Effector memory CD8-positive, alpha-beta T cell (primary cell): ENCODE data around the gene ITFG2.
A peak's percentile ranks its signal among the peaks of the same experiment; 100 is the strongest.

Source experiments
- ATAC-seq: fragments of 150-1000 bp; cut with Tn5 transposase; replicated peaks from 2 replicates; pipeline ENCODE4 v1.10.0; 2021; ENCODE audit warnings: mild to moderate bottlenecking, moderate library complexity
- DNase-seq, 3 experiments: peaks; one replicate each; pipeline ENCODE4 v3.0.0; 2021
- H3K27ac Mint-ChIP-seq, 2 donors: one replicate each; pipeline ENCODE4 v1.8.0; 2022; ENCODE audit warnings: mild to moderate bottlenecking in 2 of 2, mixed read lengths in 2 of 2, moderate library complexity in 2 of 2
- H3K27me3 Mint-ChIP-seq, 2 donors: one replicate each; pipeline ENCODE4 v1.8.0; 2022; ENCODE audit warnings: mixed read lengths in 2 of 2
- H3K36me3 Mint-ChIP-seq: one replicate; pipeline ENCODE4 v1.8.0; 2022; ENCODE audit warnings: mild to moderate bottlenecking, moderate library complexity, mixed read lengths; ENCODE audit not compliant: insufficient read depth
- H3K4me1 Mint-ChIP-seq, 2 donors: one replicate each; pipeline ENCODE4 v1.8.0; 2022; ENCODE audit warnings: low read depth in 2 of 2, mixed read lengths in 2 of 2
- H3K4me3 Mint-ChIP-seq, 2 donors: one replicate each; pipeline ENCODE4 v1.8.0; 2022; ENCODE audit warnings: mild to moderate bottlenecking in 2 of 2, mixed read lengths in 2 of 2, moderate library complexity in 2 of 2
- H3K9me3 Mint-ChIP-seq, 2 donors: one replicate each; pipeline ENCODE4 v1.8.0; 2022; ENCODE audit warnings: mixed read lengths in 2 of 2

ITFG2 gene

GRCh38 chr12:2826036-2826435 lies 13.6 kb downstream of the ITFG2 start:
- no peak for ATAC-seq
- Mint-ChIP-seq H3K9me3 (no peaks in the 10 kb centered on the region), H3K27me3 (no peaks in the 10 kb centered on the region), H3K4me1 (peaks cover 0 to 2% of the 10 kb centered on the region in 2 donors), H3K27ac (peak overlapping the region in 1 of 2 donors; percentile 8), H3K36me3 (peaks cover 59% of the 10 kb centered on the region), H3K4me3 (no peak overlapping the region)
- DNase-seq = no peak

GRCh38 chr12:2826721-2827515 lies 14.4 kb downstream of the ITFG2 start:
- Mint-ChIP-seq H3K36me3 (peaks cover 51% of the 10 kb centered on the region), H3K4me3 (no peak overlapping the region), H3K9me3 (no peaks in the 10 kb centered on the region), H3K27ac (peak overlapping the region; percentile 32 to 59), H3K27me3 (no peaks in the 10 kb centered on the region), H3K4me1 (peaks cover 0 to 2% of the 10 kb centered on the region in 2 donors)
- ATAC-seq (no peak), DNase-seq (no peak)

GRCh38 chr12:2829275-2829674 lies 16.8 kb downstream of the ITFG2 start:
- Mint-ChIP-seq H3K4me1 (peaks cover 3 to 5% of the 10 kb centered on the region in 2 donors), H3K9me3 (no peaks in the 10 kb centered on the region), H3K36me3 (peaks cover 29% of the 10 kb centered on the region), H3K4me3 (no peak overlapping the region), H3K27me3 (no peaks in the 10 kb centered on the region), H3K27ac (peak overlapping the region in 1 of 2 donors; percentile 69)
- DNase-seq (no peak), ATAC-seq (no peak)

GRCh38 chr12:2832550-2833127 lies 20.2 kb downstream of the ITFG2 start:
- Mint-ChIP-seq H3K9me3 (no peaks in the 10 kb centered on the region), H3K4me1 (peaks cover 5 to 11% of the 10 kb centered on the region in 2 donors), H3K4me3 (no peak overlapping the region), H3K27me3 (no peaks in the 10 kb centered on the region), H3K36me3 (peaks cover 12% of the 10 kb centered on the region), H3K27ac (peak overlapping the region in 1 of 2 donors; percentile 79)
- DNase-seq (no peak), ATAC-seq (no peak)

- Mint-ChIP-seq H3K4me1 (peaks cover 5 to 11% of the 10 kb centered on the region in 2 donors), H3K9me3 (no peaks in the 10 kb centered on the region), H3K36me3 (peaks cover 16% of the 10 kb centered on the region), H3K27me3 (no peaks in the 10 kb centered on the region), H3K27ac (no peak overlapping the region), H3K4me3 (no peak overlapping the region)
- ATAC-seq (no peak), DNase-seq (no peak)
These were observed 20.9 kb downstream of the ITFG2 start for GRCh38 chr12:2833327-2833726.

GRCh38 chr12:2833810-2834209 lies 21.3 kb downstream of the ITFG2 start:
- H3K36me3 Mint-ChIP-seq = peaks cover 19% of the 10 kb centered on the region
- no peak overlapping the region for H3K27ac Mint-ChIP-seq
- no peak for DNase-seq
- H3K27me3 Mint-ChIP-seq = no peaks in the 10 kb centered on the region
- ATAC-seq = no peak
- peaks cover 5 to 11% of the 10 kb centered on the region in 2 donors for H3K4me1 Mint-ChIP-seq
- H3K4me3 Mint-ChIP-seq = no peak overlapping the region
- H3K9me3 Mint-ChIP-seq = no peaks in the 10 kb centered on the region

- H3K36me3 Mint-ChIP-seq = peaks cover 20% of the 10 kb centered on the region
- peak within 1 kb of the TSS; percentile 24 to 71 for H3K27ac Mint-ChIP-seq
- no peak within 1 kb of the TSS for H3K4me3 Mint-ChIP-seq
These were observed 22.4 kb downstream of the ITFG2 start, which contains the start of gene NRIP2 for GRCh38 chr12:2834581-2835491. Gene NRIP2, minus strand, starts transcription at chr12:2835035. Its CDS starts 52 bp downstream, at chr12:2834983.

GRCh38 chr12:2835691-2836403 lies 23.4 kb downstream of the ITFG2 start:
- peaks cover 28% of the 10 kb centered on the region for H3K36me3 Mint-ChIP-seq
- peak overlapping the region in 1 of 2 donors; percentile 71 for H3K27ac Mint-ChIP-seq
- no peak for ATAC-seq
- no peak for DNase-seq
- peaks cover 5 to 11% of the 10 kb centered on the region in 2 donors for H3K4me1 Mint-ChIP-seq
- H3K27me3 Mint-ChIP-seq = no peaks in the 10 kb centered on the region
- H3K9me3 Mint-ChIP-seq = no peaks in the 10 kb centered on the region
- H3K4me3 Mint-ChIP-seq = no peak overlapping the region

More at GRCh38 chr12:2834581-2835491, 22.4 kb downstream of the ITFG2 start, which contains the start of gene NRIP2:
- Mint-ChIP-seq H3K9me3 (no peaks in the 10 kb centered on the region), H3K27me3 (no peaks in the 10 kb centered on the region), H3K4me1 (peaks cover 5 to 11% of the 10 kb centered on the region in 2 donors)
- ATAC-seq (no peak), DNase-seq (no peak)

GRCh38 chr12:2836574-2836973 lies 24.1 kb downstream of the ITFG2 start:
- Mint-ChIP-seq H3K9me3 (no peaks in the 10 kb centered on the region), H3K4me1 (peaks cover 5 to 11% of the 10 kb centered on the region in 2 donors), H3K36me3 (peaks cover 28% of the 10 kb centered on the region), H3K4me3 (no peak overlapping the region), H3K27ac (no peak overlapping the region), H3K27me3 (no peaks in the 10 kb centered on the region)
- no peak for ATAC-seq
- no peak for DNase-seq

GRCh38 chr12:2841056-2841650 lies 28.7 kb downstream of the ITFG2 start:
- DNase-seq = no peak
- H3K9me3 Mint-ChIP-seq = no peaks in the 10 kb centered on the region
- H3K27me3 Mint-ChIP-seq = no peaks in the 10 kb centered on the region
- no peak overlapping the region for H3K4me3 Mint-ChIP-seq
- ATAC-seq = no peak
- peaks cover 37% of the 10 kb centered on the region for H3K36me3 Mint-ChIP-seq
- no peak overlapping the region for H3K27ac Mint-ChIP-seq
- peaks cover 0 to 2% of the 10 kb centered on the region in 2 donors for H3K4me1 Mint-ChIP-seq

GRCh38 chr12:2842948-2843347 lies 30.5 kb downstream of the ITFG2 start:
- no peak overlapping the region for H3K4me3 Mint-ChIP-seq
- peaks cover 0 to 2% of the 10 kb centered on the region in 2 donors for H3K4me1 Mint-ChIP-seq

GRCh38 chr12:2844786-2845185 lies 32.3 kb downstream of the ITFG2 start:
- no peaks in the 10 kb centered on the region for H3K27me3 Mint-ChIP-seq
- no peak overlapping the region for H3K4me3 Mint-ChIP-seq
- H3K27ac Mint-ChIP-seq = peak overlapping the region in 1 of 2 donors; percentile 53
- H3K9me3 Mint-ChIP-seq = no peaks in the 10 kb centered on the region
- H3K36me3 Mint-ChIP-seq = peaks cover 21% of the 10 kb centered on the region
- ATAC-seq (no peak), DNase-seq (no peak)
- peaks cover 0 to 2% of the 10 kb centered on the region in 2 donors for H3K4me1 Mint-ChIP-seq

More at GRCh38 chr12:2842948-2843347, 30.5 kb downstream of the ITFG2 start:
- no peaks in the 10 kb centered on the region for H3K9me3 Mint-ChIP-seq
- H3K27ac Mint-ChIP-seq = no peak overlapping the region
- H3K36me3 Mint-ChIP-seq = peaks cover 31% of the 10 kb centered on the region
- no peaks in the 10 kb centered on the region for H3K27me3 Mint-ChIP-seq
- no peak for ATAC-seq
- DNase-seq = no peak
